NCI-H510A (cell line): Measurements from ENCODE around the gene STXBP3.
A peak's percentile ranks its signal among the peaks of the same experiment; 100 is the strongest.

Source experiments
- DNase-seq: peaks from one replicate; lab custom pipeline; 2025; lab: John Stamatoyannopoulos, UW

STXBP3 gene

GRCh38 chr1:108801101-108801500 is 54.6 kb downstream of the STXBP3 start:
- no peak for DNase-seq

- DNase-seq: no peak
Measured at GRCh38 chr1:108803548-108803947, 57.1 kb downstream of the STXBP3 start.

GRCh38 chr1:108808438-108808837 is 62.0 kb downstream of the STXBP3 start:
- no peak for DNase-seq

GRCh38 chr1:108811611-108812010 is 65.1 kb downstream of the STXBP3 start:
- DNase-seq: no peak

- no peak for DNase-seq
Measured at GRCh38 chr1:108813326-108813725, 66.9 kb downstream of the STXBP3 start.

GRCh38 chr1:108814343-108815125 is 68.1 kb downstream of the STXBP3 start:
- DNase-seq: no peak

GRCh38 chr1:108815566-108815965 is 69.1 kb downstream of the STXBP3 start:
- DNase-seq: no peak

GRCh38 chr1:108816049-108816893 is 69.8 kb downstream of the STXBP3 start:
- no peak for DNase-seq

GRCh38 chr1:108817016-108817415 is 70.5 kb downstream of the STXBP3 start:
- DNase-seq: no peak

GRCh38 chr1:108817811-108818210 is 71.3 kb downstream of the STXBP3 start:
- no peak for DNase-seq

GRCh38 chr1:108819878-108820277 is 73.4 kb downstream of the STXBP3 start:
- DNase-seq: no peak

GRCh38 chr1:108823632-108824031 is 77.2 kb downstream of the STXBP3 start:
- no peak for DNase-seq

GRCh38 chr1:108824051-108824450 is 77.6 kb downstream of the STXBP3 start:
- DNase-seq: no peak

GRCh38 chr1:108826081-108826635 is 79.7 kb downstream of the STXBP3 start:
- no peak for DNase-seq

GRCh38 chr1:108828074-108828961 is 81.8 kb downstream of the STXBP3 start:
- peak; percentile 48 for DNase-seq

- DNase-seq: no peak
Measured at GRCh38 chr1:108829498-108829916, 83.0 kb downstream of the STXBP3 start.

- DNase-seq: no peak
Measured at GRCh38 chr1:108830119-108831008, 83.9 kb downstream of the STXBP3 start.

GRCh38 chr1:108831225-108831624 is 84.8 kb downstream of the STXBP3 start:
- no peak for DNase-seq

- no peak for DNase-seq
Measured at GRCh38 chr1:108832929-108833328, 86.5 kb downstream of the STXBP3 start.

- DNase-seq: no peak
Measured at GRCh38 chr1:108841703-108842102, 95.2 kb downstream of the STXBP3 start.
